ENCODE measurements around the gene FADS6. TPM values are rescaled to one million over a fixed set of nuclear protein-coding genes. Genes with fewer than 3 reads are reported as not detected.

The FADS6 gene
- total RNA-seq, 1 experiment from 2014 or later: not detected

- TF ChIP-seq CTCF (IDR thresholded peaks at IDR 0.05; ENCODE audit: unreplicated experiment): no peak
- BruUV-seq (replicated peaks): no TSS peak
- Mint-ChIP-seq H3K9me3 (ENCODE audit: low read depth, unreplicated experiment) (no peaks in the 10 kb centered on the region), H3K27me3 (ENCODE audit: unreplicated experiment) (peaks cover 83% of the 10 kb centered on the region), H3K4me1 (ENCODE audit: low read depth, unreplicated experiment) (no peaks in the 10 kb centered on the region), H3K36me3 (ENCODE audit: insufficient read depth, unreplicated experiment) (peaks cover 5% of the 10 kb centered on the region), H3K4me3 (ENCODE audit: low read depth, unreplicated experiment) (no peak overlapping the region), H3K27ac (ENCODE audit: unreplicated experiment) (no peak overlapping the region)
- DNase-seq: no peak
- intact Hi-C loops (cut with micrococcal nuclease; ENCODE audit: unreplicated experiment): no loop called here
- CTCF ChIA-PET: no interaction called here
Observed at GRCh38 chr17:74851612-74852236, 41.7 kb downstream of the FADS6 start.

GRCh38 chr17:74850914-74851313, 42.5 kb downstream of the FADS6 start:
- H3K4me1 Mint-ChIP-seq (ENCODE audit: low read depth, unreplicated experiment): no peaks in the 10 kb centered on the region
- no peaks in the 10 kb centered on the region for H3K9me3 Mint-ChIP-seq (ENCODE audit: low read depth, unreplicated experiment)
- no peak overlapping the region for H3K27ac Mint-ChIP-seq (ENCODE audit: unreplicated experiment)
- H3K4me3 Mint-ChIP-seq (ENCODE audit: low read depth, unreplicated experiment): no peak overlapping the region
- H3K27me3 Mint-ChIP-seq (ENCODE audit: unreplicated experiment): peaks cover 75% of the 10 kb centered on the region
- intact Hi-C loops (cut with micrococcal nuclease; ENCODE audit: unreplicated experiment): no loop called here
- BruUV-seq (replicated peaks): no TSS peak
- peaks cover 5% of the 10 kb centered on the region for H3K36me3 Mint-ChIP-seq (ENCODE audit: insufficient read depth, unreplicated experiment)
- CTCF ChIA-PET: no interaction called here
- TF ChIP-seq CTCF (IDR thresholded peaks at IDR 0.05; ENCODE audit: unreplicated experiment): no peak
- no peak for DNase-seq

GRCh38 chr17:74850310-74850709, 43.1 kb downstream of the FADS6 start:
- Mint-ChIP-seq H3K36me3 (ENCODE audit: insufficient read depth, unreplicated experiment) (peaks cover 5% of the 10 kb centered on the region), H3K27me3 (ENCODE audit: unreplicated experiment) (peaks cover 69% of the 10 kb centered on the region), H3K27ac (ENCODE audit: unreplicated experiment) (no peak overlapping the region), H3K4me1 (ENCODE audit: low read depth, unreplicated experiment) (no peaks in the 10 kb centered on the region), H3K9me3 (ENCODE audit: low read depth, unreplicated experiment) (no peaks in the 10 kb centered on the region), H3K4me3 (ENCODE audit: low read depth, unreplicated experiment) (no peak overlapping the region)
- TF ChIP-seq CTCF (IDR thresholded peaks at IDR 0.05; ENCODE audit: unreplicated experiment): no peak
- BruUV-seq (replicated peaks): no TSS peak
- no peak for DNase-seq
- intact Hi-C loops (cut with micrococcal nuclease; ENCODE audit: unreplicated experiment): no loop called here
- CTCF ChIA-PET: no interaction called here

- intact Hi-C loops (cut with micrococcal nuclease; ENCODE audit: unreplicated experiment): no loop called here
- H3K4me3 Mint-ChIP-seq (ENCODE audit: low read depth, unreplicated experiment): no peak overlapping the region
- no peaks in the 10 kb centered on the region for H3K4me1 Mint-ChIP-seq (ENCODE audit: low read depth, unreplicated experiment)
- no TSS peak for BruUV-seq (replicated peaks)
- TF ChIP-seq CTCF (IDR thresholded peaks at IDR 0.05; ENCODE audit: unreplicated experiment): no peak
- no peaks in the 10 kb centered on the region for H3K9me3 Mint-ChIP-seq (ENCODE audit: low read depth, unreplicated experiment)
- no peak for DNase-seq
- peaks cover 5% of the 10 kb centered on the region for H3K36me3 Mint-ChIP-seq (ENCODE audit: insufficient read depth, unreplicated experiment)
- CTCF ChIA-PET: no interaction called here
- no peak overlapping the region for H3K27ac Mint-ChIP-seq (ENCODE audit: unreplicated experiment)
- H3K27me3 Mint-ChIP-seq (ENCODE audit: unreplicated experiment): peaks cover 55% of the 10 kb centered on the region
Observed at GRCh38 chr17:74848656-74849399, 44.6 kb downstream of the FADS6 start.

All from Calu3 (cell line).